ENCODE results near the gene PLS1.

DNA sequence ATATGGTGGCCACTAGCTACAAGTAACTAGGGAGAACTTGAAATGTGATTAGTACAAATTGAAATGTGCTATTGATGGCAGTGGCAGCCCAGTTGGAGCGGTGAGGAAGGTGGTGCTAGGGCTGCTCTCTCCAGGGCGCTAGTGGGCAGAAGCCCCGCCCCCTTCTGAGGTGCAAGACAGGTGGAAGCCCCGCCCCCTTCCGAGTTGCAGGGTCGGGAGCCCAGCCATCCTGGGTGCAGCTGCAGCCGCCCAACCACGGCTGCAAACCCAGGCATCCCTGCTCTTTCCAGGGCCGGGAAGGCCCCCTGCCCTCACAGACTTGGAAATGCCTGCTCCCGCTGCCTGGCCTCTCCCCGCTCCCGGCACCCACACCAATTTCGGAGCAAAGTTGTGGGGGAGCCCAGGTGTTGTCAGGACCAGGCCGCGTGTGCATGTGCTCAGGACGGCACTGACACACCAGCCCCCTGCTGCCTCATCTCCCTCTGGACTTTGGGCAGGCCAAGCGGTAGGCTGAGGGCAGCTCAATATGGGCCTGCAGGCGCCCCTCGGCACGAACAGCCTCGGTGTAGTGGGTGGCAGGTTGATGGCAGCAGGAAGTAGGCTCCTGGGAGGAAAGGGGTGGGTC, 27.7 kb upstream of the PLS1 start:
- TF ChIP-seq, protein P1, sequence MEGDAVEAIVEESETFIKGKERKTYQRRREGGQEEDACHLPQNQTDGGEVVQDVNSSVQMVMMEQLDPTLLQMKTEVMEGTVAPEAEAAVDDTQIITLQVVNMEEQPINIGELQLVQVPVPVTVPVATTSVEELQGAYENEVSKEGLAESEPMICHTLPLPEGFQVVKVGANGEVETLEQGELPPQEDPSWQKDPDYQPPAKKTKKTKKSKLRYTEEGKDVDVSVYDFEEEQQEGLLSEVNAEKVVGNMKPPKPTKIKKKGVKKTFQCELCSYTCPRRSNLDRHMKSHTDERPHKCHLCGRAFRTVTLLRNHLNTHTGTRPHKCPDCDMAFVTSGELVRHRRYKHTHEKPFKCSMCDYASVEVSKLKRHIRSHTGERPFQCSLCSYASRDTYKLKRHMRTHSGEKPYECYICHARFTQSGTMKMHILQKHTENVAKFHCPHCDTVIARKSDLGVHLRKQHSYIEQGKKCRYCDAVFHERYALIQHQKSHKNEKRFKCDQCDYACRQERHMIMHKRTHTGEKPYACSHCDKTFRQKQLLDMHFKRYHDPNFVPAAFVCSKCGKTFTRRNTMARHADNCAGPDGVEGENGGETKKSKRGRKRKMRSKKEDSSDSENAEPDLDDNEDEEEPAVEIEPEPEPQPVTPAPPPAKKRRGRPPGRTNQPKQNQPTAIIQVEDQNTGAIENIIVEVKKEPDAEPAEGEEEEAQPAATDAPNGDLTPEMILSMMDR (IDR thresholded peaks at IDR 0.05), result no peak
- no peak for TF ChIP-seq POLR2AphosphoS5 (IDR thresholded peaks at IDR 0.05; ENCODE audit: insufficient read depth in 1 of 2, low read depth in 1 of 2)
- no peak for TF ChIP-seq POLR2A (IDR thresholded peaks at IDR 0.05)

Measured in vagina (tissue), 2 donors.